H1 (cell line): ENCODE data around the gene LDLRAD3. TPM values are rescaled to one million over a fixed set of nuclear protein-coding genes. Genes with fewer than 3 reads are reported as not detected.

Experiments
- CTCF ChIA-PET: fragments of 300-600 bp; sonication (Branson Sonifier 250); formaldehyde crosslinking; loops from one replicate; lab custom pipeline; 2021; ENCODE audit not compliant: partially characterized antibody; lab: Charles Lee
- POLR2A ChIA-PET: fragments of 300-600 bp; sonication (Branson Sonifier 250); formaldehyde crosslinking; loops from one replicate; lab custom pipeline; 2021; ENCODE audit warnings: inconsistent platforms; ENCODE audit not compliant: partially characterized antibody; lab: Charles Lee
- DNase-seq, 2 experiments: peaks; one replicate each; pipeline versions ENCODE4 v3.0.0 to v3.0.0-alpha.2; 2010 to 2022; ENCODE audit warnings: low spot score in 2 of 2, low read depth in 1 of 2, mixed read lengths in 1 of 2
- FAIRE-seq: peaks from 2 replicates; lab custom pipeline; 2011; peaks lifted over from hg19 to GRCh38; lab: Jason Lieb, UNC
- H2AFZ ChIP-seq: 2 replicates; pipeline ENCODE4 v1.8.1; 2012; ENCODE audit warnings: low read length, inconsistent platforms
- H2AK5ac ChIP-seq: 2 replicates; pipeline ENCODE4 v1.6.1; 2013; ENCODE audit warnings: low read depth, low read length
- H2BK120ac ChIP-seq: replicated peaks from 2 replicates; pipeline ENCODE3; 2013; ENCODE audit warnings: low read depth, low read length, inconsistent platforms
- H2BK12ac ChIP-seq: 2 replicates; pipeline ENCODE4 v1.6.1; 2013; ENCODE audit warnings: low read depth, low read length
- H2BK15ac ChIP-seq: 2 replicates; pipeline ENCODE4 v1.6.1; 2013; ENCODE audit warnings: low read length
- H2BK20ac ChIP-seq: 2 replicates; pipeline ENCODE4 v1.6.1; 2013; ENCODE audit warnings: low read length
- H2BK5ac ChIP-seq: 2 replicates; pipeline ENCODE4 v1.6.1; 2013; ENCODE audit warnings: low read depth, low read length
- H3K14ac ChIP-seq: 2 replicates; pipeline ENCODE4 v1.6.1; 2013; ENCODE audit warnings: inconsistent platforms; ENCODE audit not compliant: insufficient read length
- H3K18ac ChIP-seq: 2 replicates; pipeline ENCODE4 v1.6.1; 2013; ENCODE audit warnings: low read length; ENCODE audit errors: extremely low read depth
- H3K23ac ChIP-seq: 2 replicates; pipeline ENCODE4 v1.6.1; 2013; ENCODE audit warnings: inconsistent platforms; ENCODE audit not compliant: insufficient read length
- H3K23me2 ChIP-seq: 2 replicates; pipeline ENCODE4 v1.6.1; 2013; ENCODE audit warnings: low read depth, low read length
- H3K27ac ChIP-seq: 2 replicates; pipeline ENCODE4 v1.6.1; 2011; ENCODE audit warnings: low read depth, low read length, inconsistent platforms
- H3K27me3 ChIP-seq, 4 experiments: replicated peaks in 1 of 4; 1 replicate in 1 of 4; 2 replicates in 3 of 4; pipeline versions ENCODE4 v1.6.1 to v1.8.1; 2011 to 2013; ENCODE audit warnings: low read length in 3 of 4, mild to moderate bottlenecking in 3 of 4, inconsistent platforms in 2 of 4, mixed read lengths in 2 of 4, moderate library complexity in 1 of 4; ENCODE audit not compliant: control insufficient read depth in 3 of 4, insufficient read depth in 3 of 4; ENCODE audit errors: extremely low read depth in 1 of 4
- H3K36me3 ChIP-seq, 4 experiments: 2 replicates each; pipeline versions ENCODE4 v1.6.1 to v1.8.1; 2011 to 2013; ENCODE audit warnings: mild to moderate bottlenecking in 4 of 4, low read length in 3 of 4, moderate library complexity in 2 of 4, control low read depth in 1 of 4, inconsistent platforms in 1 of 4; ENCODE audit not compliant: insufficient read depth in 4 of 4, control insufficient read depth in 2 of 4
- H3K4ac ChIP-seq: replicated peaks from 2 replicates; pipeline ENCODE3; 2013; ENCODE audit warnings: low read length, low read depth, mixed read lengths, inconsistent platforms; ENCODE audit not compliant: insufficient read length
- H3K4me1 ChIP-seq, 4 experiments: replicated peaks in 1 of 4; 1 replicate in 1 of 4; 2 replicates in 3 of 4; pipeline versions ENCODE4 v1.6.1 to v1.8.1; 2011 to 2013; ENCODE audit warnings: low read length in 3 of 4, inconsistent platforms in 2 of 4, mixed read lengths in 1 of 4; ENCODE audit not compliant: insufficient read depth in 4 of 4, control insufficient read depth in 3 of 4
- H3K4me2 ChIP-seq, 2 experiments: 2 replicates each; pipeline versions ENCODE4 v1.6.1 to v1.8.1; 2011 to 2013; ENCODE audit warnings: low read depth in 2 of 2, low read length in 2 of 2, control low read depth in 1 of 2, inconsistent platforms in 1 of 2, mild to moderate bottlenecking in 1 of 2; ENCODE audit not compliant: insufficient read depth in 1 of 2
- H3K4me3 ChIP-seq, 4 experiments: fragments of 200-600, 300-600 bp in 1 of 4; sonication (generic), shearing (Covaris generic), sonication (Bioruptor Twin) in 1 of 4; 2 replicates each; pipeline versions ENCODE4 v1.5.1 to v1.8.1; 2011 to 2016; ENCODE audit warnings: low read length in 4 of 4, low read depth in 3 of 4, control low read depth in 2 of 4, inconsistent platforms in 2 of 4, mild to moderate bottlenecking in 2 of 4, mixed read lengths in 1 of 4, moderate library complexity in 1 of 4; ENCODE audit not compliant: insufficient read depth in 2 of 4; ENCODE audit errors: extremely low read depth in 1 of 4
- H3K56ac ChIP-seq: replicated peaks from 2 replicates; pipeline ENCODE3; 2013; ENCODE audit warnings: low read depth, mild to moderate bottlenecking, mixed read lengths, low read length, inconsistent platforms; ENCODE audit not compliant: insufficient read length
- H3K79me1 ChIP-seq: 2 replicates; pipeline ENCODE4 v1.6.1; 2013; ENCODE audit warnings: low read depth, low read length, control low read depth
- H3K79me2 ChIP-seq, 2 experiments: 2 replicates each; pipeline versions ENCODE4 v1.6.1 to v1.8.1; 2012 to 2013; ENCODE audit warnings: low read length in 2 of 2, mild to moderate bottlenecking in 2 of 2, inconsistent platforms in 1 of 2; ENCODE audit not compliant: insufficient read depth in 2 of 2, control insufficient read depth in 1 of 2
- H3K9ac ChIP-seq, 4 experiments: replicated peaks in 1 of 4; 1 replicate in 1 of 4; 2 replicates in 3 of 4; pipeline versions ENCODE4 v1.6.1 to v1.8.1; 2011 to 2013; ENCODE audit warnings: low read depth in 3 of 4, low read length in 3 of 4, control low read depth in 2 of 4, mild to moderate bottlenecking in 2 of 4, moderate library complexity in 2 of 4, inconsistent platforms in 1 of 4; ENCODE audit errors: extremely low read depth in 1 of 4
- H3K9me3 ChIP-seq, 2 experiments: 2 replicates each; pipeline versions ENCODE4 v1.6.1 to v1.8.1; 2012 to 2013; ENCODE audit warnings: mild to moderate bottlenecking in 2 of 2, moderate library complexity in 2 of 2, control low read depth in 1 of 2, inconsistent platforms in 1 of 2, low read depth in 1 of 2, low read length in 1 of 2, mixed read lengths in 1 of 2; ENCODE audit not compliant: insufficient read depth in 2 of 2
- H4K20me1 ChIP-seq, 2 experiments: replicated peaks in 1 of 2; 2 replicates each; pipeline versions ENCODE3 to v1.8.1; 2011 to 2013; ENCODE audit warnings: inconsistent platforms in 2 of 2, low read length in 2 of 2, mild to moderate bottlenecking in 1 of 2; ENCODE audit not compliant: insufficient read depth in 2 of 2, control insufficient read depth in 1 of 2
- H4K5ac ChIP-seq: 2 replicates; pipeline ENCODE4 v1.6.1; 2013; ENCODE audit warnings: low read length, low read depth, mixed read lengths, inconsistent platforms; ENCODE audit not compliant: insufficient read length
- H4K8ac ChIP-seq: 2 replicates; pipeline ENCODE4 v1.8.0; 2013; ENCODE audit warnings: mild to moderate bottlenecking, moderate library complexity, low read length, inconsistent platforms; ENCODE audit not compliant: insufficient read depth; ENCODE audit errors: extremely low read depth
- H4K91ac ChIP-seq: replicated peaks from 2 replicates; pipeline ENCODE3; 2013; ENCODE audit warnings: low read length, mixed read lengths, inconsistent platforms; ENCODE audit not compliant: insufficient read length
- CREB1 ChIP-seq: IDR thresholded peaks from 2 replicates; pipeline ENCODE4 v1.6.1; 2012; ENCODE audit warnings: inconsistent platforms
- WGBS, 2 experiments: shearing (Covaris generic) in 1 of 2; methylation state at CpG; one replicate each; pipeline versions ENCODE4 v1.1.6 to v1.1.7; 2013 to 2015; ENCODE audit warnings: low lambda C conversion rate in 2 of 2, mixed read lengths in 2 of 2, inconsistent platforms in 1 of 2, low coverage in 1 of 2, missing lambda C conversion rate in 1 of 2; ENCODE audit not compliant: insufficient replicate concordance in 2 of 2, insufficient coverage in 1 of 2, insufficient read length in 1 of 2; ENCODE audit errors: extremely low coverage in 1 of 2, missing lambda C conversion rate in 1 of 2; 5-methylcytosine and 5-hydroxymethylcytosine counted together
- polyA plus RNA-seq, 7 experiments: library from polyadenylated mRNA; depleted of rRNA in 3 of 7; stranded (reverse) in 5 of 7; unstranded in 2 of 7; fragments of >200 nt in 5 of 7; fragments of 200-250 nt in 2 of 7; gene quantifications; 1 replicate in 5 of 7; 2 replicates in 1 of 7; 4 replicates in 1 of 7; pipeline versions ENCODE4 v1.2.1 to v1.2.3, GENCODE V29; 2011 to 2013; ENCODE audit warnings: missing spikeins in 2 of 7, mixed read lengths in 2 of 7
- total RNA-seq: library from RNA; stranded (reverse); fragmentation: NEBNext Ultra II Directional; extraction: Animal tissue kit (Norgen Biotek cat#: 25700); gene quantifications from 2 replicates; pipeline ENCODE4 v1.2.1, GENCODE V29; 2021

Gene LDLRAD3
- total and polyA plus RNA-seq, 2 of the 8 experiments (the other 6 are each of a cell fraction or from before 2014, with no cell fraction given): 18.6 to 22.8 TPM

DNA sequence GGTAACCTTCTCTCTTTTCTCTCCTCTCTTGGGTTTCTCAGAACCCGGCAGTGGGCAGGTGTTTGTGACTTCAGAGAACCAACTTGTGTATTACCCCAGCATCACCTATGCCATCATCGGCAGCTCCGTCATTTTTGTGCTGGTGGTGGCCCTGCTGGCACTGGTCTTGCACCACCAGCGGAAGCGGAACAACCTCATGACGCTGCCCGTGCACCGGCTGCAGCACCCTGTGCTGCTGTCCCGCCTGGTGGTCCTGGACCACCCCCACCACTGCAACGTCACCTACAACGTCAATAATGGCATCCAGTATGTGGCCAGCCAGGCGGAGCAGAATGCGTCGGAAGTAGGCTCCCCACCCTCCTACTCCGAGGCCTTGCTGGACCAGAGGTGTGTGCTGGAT is 283.2 kb downstream of the LDLRAD3 start:
- CTCF ChIA-PET: interaction anchor here (1.0 to 1.4 kb wide), 2 partner anchors 39 to 405 kb away, joined by 3 read pairs; no protein-coding TSS in a partner anchor
- DNase-seq: no peak
- no peak for TF ChIP-seq CREB1

More for the DNA sequence above, 283.2 kb downstream of the LDLRAD3 start:
- H4K20me1 ChIP-seq: peaks cover 0 to 3% of the 10 kb centered on the region in 2 experiments
- H4K5ac ChIP-seq: no peak overlapping the region
- H2BK15ac ChIP-seq: no peak overlapping the region
- H4K8ac ChIP-seq: no peak overlapping the region
- no peak overlapping the region for H3K4ac ChIP-seq
- H2BK12ac ChIP-seq: no peak overlapping the region
- H3K9me3 ChIP-seq: no peaks in the 10 kb centered on the region
- H2BK120ac ChIP-seq: no peak overlapping the region
- H3K27ac ChIP-seq: no peak overlapping the region
- no peak overlapping the region for H3K18ac ChIP-seq
- H2AFZ ChIP-seq: no peak overlapping the region
- peaks cover 0 to 6% (median 0%) of the 10 kb centered on the region in 4 experiments; a peak in 2 of 8 replicates for H3K36me3 ChIP-seq
- no peaks in the 10 kb centered on the region for H3K27me3 ChIP-seq
- no peak overlapping the region for H3K4me3 ChIP-seq
- no peak overlapping the region for H2BK20ac ChIP-seq
- H3K56ac ChIP-seq: no peak overlapping the region
- no peak overlapping the region for H2AK5ac ChIP-seq
- no peak overlapping the region for H3K9ac ChIP-seq
- POLR2A ChIA-PET: no interaction called here
- WGBS, 2 experiments: 91% methylated on average over 15 of the region's 15 CpGs; no CpG with 5 or more reads in 1 of the 2 experiments
- H3K4me2 ChIP-seq: no peak overlapping the region
- no peak overlapping the region for H3K14ac ChIP-seq
- H3K79me2 ChIP-seq: no peaks in the 10 kb centered on the region
- H3K23ac ChIP-seq: no peak overlapping the region
- H3K4me1 ChIP-seq: no peaks in the 10 kb centered on the region
- no peaks in the 10 kb centered on the region for H3K79me1 ChIP-seq
- H4K91ac ChIP-seq: no peak overlapping the region
- H2BK5ac ChIP-seq: no peak overlapping the region
- no peak for FAIRE-seq
- H3K23me2 ChIP-seq: no peaks in the 10 kb centered on the region
